ENCODE data around the gene FAM83E.
"Not testable (repeated sequence)": the region's sequence is repeated elsewhere in the genome, so short reads cannot be mapped to it uniquely, and the experiment has no call there.

Gene FAM83E

GRCh38 chr19:48614436-48615230, at the start of gene FAM83E:
Gene FAM83E, minus strand, starts transcription at chr19:48615076. Its CDS starts 1,704 bp downstream, at chr19:48613372.
- DNase-seq: no peak

- no peak for DNase-seq
Measured at GRCh38 chr19:48664476-48664875, 49.6 kb upstream of the FAM83E start.

GRCh38 chr19:48663667-48664066, 48.8 kb upstream of the FAM83E start:
- DNase-seq: no peak

GRCh38 chr19:48661711-48662090, 46.8 kb upstream of the FAM83E start:
- no peak for DNase-seq

GRCh38 chr19:48660852-48661710, 46.2 kb upstream of the FAM83E start:
- DNase-seq: peak; percentile 11

- no peak for DNase-seq
Measured at GRCh38 chr19:48659768-48660167, 44.9 kb upstream of the FAM83E start.

- no peak for DNase-seq
Measured at GRCh38 chr19:48658483-48658882, 43.6 kb upstream of the FAM83E start.

GRCh38 chr19:48657828-48658227, 43.0 kb upstream of the FAM83E start:
- DNase-seq: not testable (repeated sequence)

GRCh38 chr19:48656840-48657474, 42.1 kb upstream of the FAM83E start:
- DNase-seq: no peak

GRCh38 chr19:48654299-48655059, 39.6 kb upstream of the FAM83E start:
- peak; percentile 22 for DNase-seq

- no peak for DNase-seq
Measured at GRCh38 chr19:48651683-48652048, 36.8 kb upstream of the FAM83E start.

- DNase-seq: no peak
Measured at GRCh38 chr19:48650974-48651682, 36.3 kb upstream of the FAM83E start.

GRCh38 chr19:48648134-48648533, 33.3 kb upstream of the FAM83E start:
- no peak for DNase-seq

GRCh38 chr19:48646722-48647216, 31.9 kb upstream of the FAM83E start:
- no peak for DNase-seq

- DNase-seq: peak; percentile 73
Measured at GRCh38 chr19:48646001-48646721, 31.3 kb upstream of the FAM83E start, which contains the start of gene CA11. Gene CA11, minus strand, starts transcription at chr19:48646187. Its CDS starts 555 bp downstream, at chr19:48645632.

- DNase-seq: peak; percentile 66
Measured at GRCh38 chr19:48645620-48646000, 30.7 kb upstream of the FAM83E start.

- peak; percentile 77 for DNase-seq
Measured at GRCh38 chr19:48644839-48645619, 30.2 kb upstream of the FAM83E start.

GRCh38 chr19:48644355-48644754, 29.5 kb upstream of the FAM83E start:
- no peak for DNase-seq

GRCh38 chr19:48642862-48643261, 28.0 kb upstream of the FAM83E start:
- DNase-seq: no peak

- DNase-seq: no peak
Measured at GRCh38 chr19:48641850-48642249, 27.0 kb upstream of the FAM83E start.
